Measurements from ENCODE around the gene C4BPA.

Gene C4BPA

DNA sequence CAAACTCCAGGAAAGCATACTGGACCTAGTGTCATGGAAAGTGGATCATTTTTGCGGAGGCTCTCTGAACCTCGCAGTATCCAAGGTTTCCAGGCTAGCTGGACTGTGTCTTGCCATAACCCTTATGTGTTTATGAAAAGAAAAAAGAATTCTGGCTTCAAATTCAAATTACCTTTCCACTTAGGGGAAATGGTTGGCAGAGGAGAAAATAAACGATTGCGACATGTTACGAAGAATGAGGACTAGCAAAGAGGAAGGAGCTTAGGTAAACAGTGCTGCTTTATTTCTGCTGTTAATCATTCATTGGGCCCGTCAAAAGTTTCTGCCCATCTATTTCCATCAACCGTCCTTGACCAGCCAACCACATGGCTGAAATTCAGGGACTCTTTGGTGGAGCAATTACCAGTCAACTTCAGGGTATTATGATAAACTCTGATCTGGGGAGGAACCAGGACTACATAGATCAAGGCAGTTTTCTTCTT lies at the start of gene C4BPA:
TSS of gene C4BPA (plus strand) at position 342 of the 482 bp plus-strand sequence. CDS start 8,793 bp downstream, outside the sequence.
- DNase-seq: no peak

DNA sequence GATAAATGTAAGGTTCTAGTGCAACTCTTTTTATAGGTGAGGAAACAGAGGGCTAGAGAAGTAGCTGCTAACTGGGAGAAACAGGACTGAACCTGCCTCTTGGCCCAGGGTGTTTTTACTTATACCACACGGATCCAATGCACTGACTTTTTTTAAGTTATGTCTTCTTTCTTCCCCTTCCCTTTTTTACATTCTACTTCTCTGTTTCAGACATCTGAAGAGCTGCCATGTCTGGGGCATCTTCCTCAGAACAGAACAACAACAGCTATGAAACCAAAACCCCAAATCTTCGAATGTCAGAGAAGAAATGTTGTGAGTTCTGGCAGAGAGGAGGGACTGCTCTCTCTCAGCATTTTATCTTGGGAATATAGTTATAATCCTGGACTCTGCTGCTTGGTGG lies 49.5 kb upstream of the C4BPA start:
- DNase-seq: no peak

DNA sequence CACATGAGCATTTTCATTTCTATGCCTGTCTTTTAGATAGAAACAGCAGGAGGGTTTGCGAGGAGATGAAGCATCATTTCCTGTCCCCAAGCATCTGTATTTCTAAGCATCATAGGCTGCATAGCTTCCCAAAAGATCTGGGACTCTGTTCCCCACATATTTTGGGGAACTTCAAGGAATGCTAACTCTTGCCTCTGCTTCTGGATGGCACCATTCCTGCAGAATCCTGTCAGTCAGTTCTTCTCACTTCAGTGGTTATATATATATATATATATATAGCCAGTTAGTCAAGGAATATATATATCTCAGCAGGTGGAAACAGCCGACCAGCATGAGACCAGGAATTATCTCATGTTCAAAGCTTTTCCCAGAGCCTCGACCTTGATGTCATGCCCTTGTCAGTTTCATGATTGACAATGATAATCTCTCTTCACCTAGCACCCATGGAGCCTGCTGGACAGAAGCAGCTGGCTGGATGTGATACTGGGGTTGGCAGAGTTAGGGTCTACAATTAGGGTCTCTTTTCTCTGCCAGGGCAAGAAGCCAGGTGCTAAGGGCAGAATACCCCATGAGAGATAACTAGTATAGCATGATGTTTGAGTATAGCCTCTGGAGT lies 48.5 kb upstream of the C4BPA start:
- no peak for DNase-seq

DNA sequence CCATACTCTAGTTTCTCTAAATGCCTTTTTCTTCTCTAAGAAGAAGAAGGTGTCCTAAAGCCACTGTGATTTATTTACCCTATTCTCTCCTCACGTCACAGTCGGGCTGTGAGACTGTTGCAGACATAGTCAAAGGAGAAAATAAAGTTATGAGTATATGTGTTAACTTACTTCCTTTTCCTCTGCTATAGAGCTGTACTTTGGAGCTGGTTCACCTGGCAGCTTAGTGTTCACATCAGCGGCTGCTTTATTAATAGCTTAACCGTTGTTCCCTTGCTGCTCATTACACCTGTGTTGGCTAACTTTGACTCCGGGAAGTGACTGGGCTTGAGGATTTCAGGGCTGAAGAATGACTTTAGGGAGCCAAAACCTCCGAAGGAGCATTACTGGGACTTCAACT lies 47.4 kb upstream of the C4BPA start:
- no peak for DNase-seq

DNA sequence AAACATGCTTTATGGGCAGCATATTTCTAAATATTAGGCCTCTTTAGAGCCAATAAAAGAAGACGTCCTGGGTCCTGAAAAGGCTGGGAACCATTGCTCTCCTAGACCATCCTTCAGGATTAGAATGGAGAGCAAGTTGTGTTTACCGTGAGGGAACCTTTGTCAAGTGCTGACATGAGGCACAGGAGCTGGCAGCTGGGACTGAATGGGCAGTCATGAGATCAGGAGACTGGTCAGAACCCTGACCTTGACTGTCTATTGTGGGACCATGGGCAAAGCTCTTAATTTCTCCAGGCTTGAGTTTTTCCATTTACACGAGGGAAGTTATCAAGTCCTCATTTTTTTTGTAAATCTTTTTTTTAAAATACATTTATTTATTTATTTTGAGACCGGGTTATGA lies 45.8 kb upstream of the C4BPA start:
- no peak for DNase-seq

DNA sequence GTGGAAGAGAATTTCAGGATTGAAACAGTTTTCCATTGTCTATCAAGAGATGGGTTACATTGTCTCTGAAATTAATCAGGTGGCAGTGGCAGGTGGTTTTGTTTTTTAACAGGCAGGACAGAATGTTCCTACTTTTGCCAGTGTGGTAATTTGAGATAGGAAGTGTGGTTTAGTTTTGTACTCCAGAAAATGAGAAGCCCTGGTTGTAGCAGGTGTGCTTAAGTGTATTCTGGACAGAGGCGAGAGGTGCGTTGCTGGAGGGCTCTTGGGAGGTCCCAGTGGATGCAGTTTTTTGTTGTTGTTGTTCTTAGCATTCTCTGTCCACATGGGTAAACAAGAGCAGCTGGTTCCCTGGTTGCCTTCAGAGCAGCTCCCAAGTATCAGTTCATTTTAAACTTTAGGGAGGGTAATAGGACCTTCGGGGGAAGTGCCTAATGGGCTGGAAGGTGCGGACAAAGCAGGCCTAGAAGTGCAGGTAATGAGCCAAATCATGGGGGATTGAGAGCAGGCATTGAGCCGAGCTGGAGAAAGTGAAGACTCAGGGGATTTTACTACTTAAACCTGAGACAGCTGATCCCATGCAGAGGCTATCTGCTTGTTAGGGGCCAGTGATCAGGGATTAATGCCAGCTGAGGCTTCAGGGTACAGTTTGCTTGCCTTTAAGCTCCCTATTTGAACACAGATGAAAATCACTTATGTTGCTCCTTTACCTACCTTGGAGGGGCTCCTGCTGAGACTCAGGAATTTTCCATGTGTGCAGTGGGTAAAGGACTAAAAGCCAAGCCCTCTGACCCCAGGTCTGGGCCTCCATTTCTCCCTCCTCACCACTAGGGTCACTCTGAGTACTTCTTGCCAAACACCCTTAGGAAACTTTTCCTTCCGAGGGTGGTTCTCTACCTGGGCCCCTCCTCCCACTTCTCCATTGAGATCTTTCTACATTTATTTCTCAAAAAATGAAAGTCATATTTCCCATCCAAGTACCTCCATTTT lies 44.9 kb upstream of the C4BPA start:
- DNase-seq: no peak

DNA sequence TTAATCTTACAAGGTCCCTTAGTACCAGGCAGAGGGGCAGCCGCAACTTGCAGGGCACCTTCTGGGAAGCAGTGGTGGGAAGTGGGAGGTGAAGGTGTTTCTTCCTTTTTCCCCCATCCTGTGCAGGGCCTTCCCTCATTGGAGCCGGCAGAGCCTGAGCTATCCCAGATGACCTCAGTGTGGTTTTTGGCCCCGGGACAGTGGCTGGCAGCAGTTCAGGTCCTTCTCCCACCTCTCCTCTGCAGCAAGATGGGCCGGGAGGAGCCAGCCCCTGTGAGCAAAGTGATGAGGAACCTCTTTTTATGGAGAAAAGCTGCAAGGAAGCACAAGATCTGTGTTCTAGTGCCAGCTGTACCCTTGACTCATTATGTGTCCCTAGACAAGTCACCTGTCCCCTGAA lies 44.2 kb upstream of the C4BPA start:
- no peak for DNase-seq

DNA sequence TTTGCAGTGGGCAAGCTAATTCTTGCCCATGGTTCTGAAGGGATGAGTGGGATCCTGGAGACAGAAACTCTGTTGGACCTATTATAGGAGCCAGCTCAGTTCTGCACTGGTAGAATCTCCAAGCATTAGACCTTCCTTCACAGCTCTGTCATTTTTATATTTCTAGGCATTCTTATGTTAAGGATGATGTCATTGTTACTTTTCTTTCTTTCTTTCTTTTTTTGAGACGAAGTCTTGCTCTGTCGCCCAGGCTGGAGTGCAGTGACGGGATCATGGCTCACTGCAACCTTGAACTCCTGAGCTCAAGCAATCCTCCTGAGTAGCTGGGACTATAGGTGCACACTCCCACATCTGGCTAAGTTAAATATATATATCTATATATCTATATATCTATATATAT lies 43.4 kb upstream of the C4BPA start:
- no peak for DNase-seq

DNA sequence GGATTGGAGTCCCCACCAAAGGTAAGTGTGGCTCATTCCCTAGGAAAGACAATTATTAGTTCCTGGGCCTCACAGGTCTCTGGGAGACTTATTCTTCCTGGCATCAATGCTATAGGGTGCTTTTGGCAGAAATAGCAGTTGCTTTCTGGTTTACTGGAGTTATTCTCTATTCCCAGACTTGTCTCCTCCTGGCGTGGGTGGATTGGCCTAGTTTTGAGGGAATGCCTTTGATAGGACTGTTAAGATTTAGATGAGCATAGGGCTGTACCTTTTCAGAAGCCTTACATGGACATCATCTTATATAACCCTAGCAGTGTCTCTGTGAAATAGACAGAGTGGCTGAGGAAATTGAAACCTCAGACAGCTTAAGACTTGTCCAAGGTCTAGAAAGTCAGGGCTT lies 42.0 kb upstream of the C4BPA start:
- DNase-seq: no peak

DNA sequence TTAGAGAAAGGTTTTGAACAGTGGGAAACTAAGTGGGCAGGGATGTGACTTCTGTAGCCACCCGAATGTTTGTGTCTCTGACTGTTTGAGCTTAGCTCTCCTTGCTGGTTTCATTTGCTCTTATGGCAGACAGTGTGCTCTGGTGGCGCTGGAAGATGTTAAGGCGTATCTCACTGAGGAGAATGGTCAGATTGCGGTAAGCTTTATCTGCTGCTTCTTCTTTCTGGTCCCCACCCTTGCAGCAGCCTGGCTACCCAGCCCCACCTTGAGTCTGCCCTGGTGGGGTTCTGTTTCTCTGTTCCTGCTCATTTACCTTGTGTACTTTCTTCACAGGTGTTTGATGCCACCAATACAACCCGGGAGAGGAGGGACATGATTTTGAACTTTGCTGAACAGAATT lies 41.0 kb upstream of the C4BPA start:
- no peak for DNase-seq

DNA sequence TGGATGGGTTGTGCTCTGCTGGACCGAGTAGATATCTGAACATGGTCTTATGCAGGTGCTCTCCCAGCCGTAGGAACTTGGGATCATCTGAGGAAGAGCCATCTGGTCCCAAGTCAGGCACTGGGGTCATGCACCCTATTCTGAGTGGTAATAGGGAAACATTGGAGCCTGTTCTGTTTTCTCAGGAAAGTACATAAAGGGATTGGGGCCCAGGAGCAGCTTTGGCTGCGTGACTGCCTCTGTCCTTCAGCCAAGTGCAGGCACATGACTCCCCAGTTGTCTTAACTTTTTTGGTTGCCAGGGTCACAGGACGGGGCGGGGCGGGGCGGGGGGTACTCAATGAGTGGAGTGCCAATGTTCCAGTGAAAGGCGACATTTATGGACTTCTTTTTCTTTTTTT lies 39.5 kb upstream of the C4BPA start:
- DNase-seq: no peak

DNA sequence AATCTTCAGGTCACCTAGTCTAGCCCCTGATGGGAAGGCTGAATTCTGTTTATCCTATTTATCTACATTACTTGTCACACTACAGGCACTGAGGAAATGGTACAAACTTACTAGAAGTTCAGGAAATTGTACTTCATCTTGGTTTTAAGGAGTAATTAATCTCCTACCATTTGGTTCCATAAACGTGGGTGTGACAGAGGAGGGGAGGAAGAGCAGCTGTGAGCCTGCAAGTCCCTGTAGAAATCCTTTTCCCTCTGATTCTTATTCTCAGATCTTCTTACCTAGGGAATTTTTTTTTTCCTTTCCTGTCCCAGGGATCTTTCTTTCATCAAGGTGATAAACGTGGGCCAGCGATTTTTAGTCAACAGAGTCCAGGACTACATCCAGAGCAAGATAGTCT lies 36.8 kb upstream of the C4BPA start:
- DNase-seq: no peak

DNA sequence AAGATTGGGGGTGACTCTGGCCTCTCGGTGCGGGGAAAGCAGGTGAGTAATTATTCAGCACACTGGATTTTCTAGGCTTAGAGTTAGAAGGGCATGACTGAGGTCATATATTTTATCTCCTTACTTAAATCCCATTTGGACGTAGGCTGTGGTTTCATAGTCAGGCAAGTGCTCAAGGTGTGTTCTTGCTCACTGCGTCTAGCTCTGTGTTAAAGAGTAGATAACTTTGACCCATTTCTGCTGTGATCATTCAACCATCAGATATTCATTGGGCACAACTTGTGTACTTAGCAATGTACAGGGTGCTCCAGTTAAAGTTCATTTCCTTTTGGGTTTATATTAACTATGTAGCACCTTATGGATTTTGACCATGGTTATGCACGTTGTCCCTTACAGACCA lies 36.4 kb upstream of the C4BPA start:
- DNase-seq: no peak

DNA sequence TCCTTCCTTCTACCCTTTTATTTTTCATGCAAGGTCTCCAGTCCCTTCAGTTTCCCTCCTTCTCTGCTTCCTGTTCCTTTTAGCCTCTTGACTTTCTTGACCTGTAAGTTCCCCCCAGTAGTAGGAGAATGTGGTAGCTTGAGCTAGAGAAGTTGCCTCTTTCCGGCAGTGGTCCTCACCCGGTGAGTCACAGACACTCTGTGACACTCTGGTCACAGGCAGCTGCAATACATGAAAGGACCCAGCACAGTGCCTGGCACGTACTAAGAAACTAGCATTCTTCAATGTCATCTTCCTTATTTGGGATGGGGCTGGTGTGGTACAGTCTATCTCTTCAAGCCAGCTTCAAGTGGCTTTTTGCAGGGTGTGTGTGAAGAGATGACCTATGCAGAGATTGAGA lies 35.0 kb upstream of the C4BPA start:
- DNase-seq: no peak

DNA sequence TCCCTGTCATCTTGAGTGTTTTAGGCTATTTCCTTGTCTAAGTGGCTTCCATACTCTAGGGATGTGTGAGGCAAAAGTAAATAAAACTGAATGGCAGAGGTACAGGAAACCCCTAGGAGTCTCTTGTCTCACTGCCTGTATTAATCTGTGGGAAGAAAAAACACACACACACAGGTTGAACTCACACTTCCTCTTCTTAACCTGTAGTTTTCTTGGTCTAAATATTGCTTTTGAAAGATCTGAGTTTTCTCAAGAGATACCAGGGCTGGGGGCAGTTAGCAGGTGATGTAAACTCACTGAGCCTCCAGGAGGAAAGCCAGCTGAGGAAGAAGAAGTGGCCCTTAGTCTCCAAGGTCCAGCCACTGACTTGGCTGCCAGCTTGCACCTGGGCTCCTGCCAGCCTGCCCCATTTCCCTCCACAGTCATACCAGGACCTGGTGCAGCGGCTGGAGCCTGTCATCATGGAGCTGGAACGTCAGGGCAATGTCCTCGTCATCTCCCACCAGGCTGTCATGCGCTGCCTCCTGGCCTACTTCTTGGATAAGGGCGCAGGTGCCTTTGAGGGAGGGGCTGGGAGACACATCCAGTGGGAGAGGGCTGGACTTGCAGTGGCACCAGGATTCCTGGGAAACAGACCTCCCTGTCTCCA lies 34.1 kb upstream of the C4BPA start:
- DNase-seq: no peak

DNA sequence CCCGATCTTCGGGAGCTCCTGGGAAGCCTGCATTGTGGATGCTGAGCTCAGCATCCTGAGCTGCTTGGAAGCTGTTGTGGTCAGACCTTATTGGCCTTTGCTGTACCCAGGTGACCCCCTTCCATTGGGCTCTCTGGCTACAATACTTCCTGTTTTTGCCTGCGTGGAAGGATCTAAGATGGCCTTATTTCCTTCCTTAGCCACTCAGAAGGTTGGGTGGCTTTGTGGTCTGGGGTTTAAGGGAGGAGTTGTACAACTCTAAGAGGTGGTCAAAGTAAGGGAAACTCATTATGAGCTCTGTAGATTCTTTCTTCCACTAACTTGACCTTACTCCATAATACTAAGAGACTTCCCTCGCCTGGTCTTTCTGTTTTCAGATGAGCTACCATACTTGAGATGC lies 33.2 kb upstream of the C4BPA start:
- peak; percentile 12 for DNase-seq

DNA sequence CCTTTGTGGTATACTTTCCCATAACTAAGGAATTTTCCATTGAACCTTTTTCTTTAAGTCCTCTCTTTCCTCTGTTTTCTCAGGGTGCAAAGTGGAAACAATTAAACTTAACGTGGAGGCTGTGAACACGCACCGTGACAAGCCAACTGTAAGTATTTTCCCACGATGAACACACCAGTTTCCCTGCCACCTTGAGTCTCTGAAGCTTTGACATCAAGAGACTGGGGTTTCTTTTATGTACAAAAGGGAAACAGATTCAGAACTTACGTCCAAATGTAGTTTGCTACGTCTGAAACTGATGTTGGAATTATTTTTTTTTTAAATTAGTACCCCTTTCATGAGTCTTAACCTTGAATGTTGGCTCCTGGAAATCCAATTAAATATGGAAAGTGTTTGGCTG lies 32.6 kb upstream of the C4BPA start:
- no peak for DNase-seq

DNA sequence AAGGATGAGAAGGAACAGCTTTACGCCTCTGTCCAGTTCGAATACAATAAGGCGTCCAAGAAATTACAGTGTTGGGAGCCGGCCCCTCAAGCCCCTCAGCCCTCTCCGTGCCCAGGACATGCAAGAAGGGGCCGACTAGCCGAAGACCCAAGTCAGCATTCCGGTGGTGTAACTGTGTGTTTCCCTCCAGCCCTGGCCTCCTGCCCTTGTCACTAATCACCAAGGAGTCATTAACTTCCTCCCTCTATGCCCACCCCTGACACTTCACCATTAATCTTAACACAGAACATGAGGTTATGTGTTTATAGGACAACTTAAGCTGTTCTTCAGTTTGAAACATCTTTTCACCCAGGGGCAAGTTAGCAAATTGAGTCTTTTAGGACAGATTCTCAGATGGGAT lies 31.8 kb upstream of the C4BPA start:
- DNase-seq: no peak

DNA sequence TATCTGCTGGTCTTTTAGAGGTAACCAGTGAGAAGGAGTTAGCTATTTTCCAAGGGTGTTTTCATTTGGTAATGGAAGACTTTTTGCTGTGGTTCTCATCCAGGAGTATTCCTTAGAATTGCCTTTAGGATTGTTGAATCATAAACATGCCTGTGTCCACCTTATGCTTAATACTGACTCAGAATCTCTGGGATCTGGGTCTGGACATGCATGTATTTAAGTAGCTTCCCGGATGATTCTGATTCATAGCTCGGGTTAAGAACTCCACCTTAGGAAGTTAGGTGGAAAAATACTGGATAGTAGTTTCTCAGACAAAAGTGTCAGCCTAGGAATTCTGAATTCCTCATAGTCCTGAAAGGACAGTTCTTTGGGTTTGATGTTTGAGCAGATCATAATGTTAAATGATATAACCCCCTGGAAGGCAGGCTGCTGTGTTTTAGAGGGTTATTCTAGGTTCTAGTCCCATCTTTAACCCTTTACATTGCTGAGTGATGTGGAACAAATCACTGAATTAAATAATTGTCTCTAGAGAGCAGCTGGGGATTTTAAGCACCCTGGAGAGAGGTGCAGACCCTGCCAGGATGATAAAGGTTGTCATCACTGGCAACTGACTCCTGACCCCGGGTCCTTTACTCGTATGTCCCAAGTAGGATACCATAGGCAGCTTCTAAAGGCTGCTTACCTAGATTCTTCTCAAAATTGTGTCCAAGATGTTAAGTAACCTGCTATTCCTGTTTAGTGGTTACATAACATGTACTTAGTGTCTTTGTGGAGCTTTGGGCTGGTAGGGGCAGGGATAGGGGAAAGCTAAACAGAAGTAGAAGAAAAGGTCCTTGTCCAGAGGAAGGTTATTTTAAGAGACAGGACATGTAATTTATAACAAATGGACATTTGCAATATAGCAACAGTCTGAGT lies 29.9 kb upstream of the C4BPA start:
- no peak for DNase-seq

DNA sequence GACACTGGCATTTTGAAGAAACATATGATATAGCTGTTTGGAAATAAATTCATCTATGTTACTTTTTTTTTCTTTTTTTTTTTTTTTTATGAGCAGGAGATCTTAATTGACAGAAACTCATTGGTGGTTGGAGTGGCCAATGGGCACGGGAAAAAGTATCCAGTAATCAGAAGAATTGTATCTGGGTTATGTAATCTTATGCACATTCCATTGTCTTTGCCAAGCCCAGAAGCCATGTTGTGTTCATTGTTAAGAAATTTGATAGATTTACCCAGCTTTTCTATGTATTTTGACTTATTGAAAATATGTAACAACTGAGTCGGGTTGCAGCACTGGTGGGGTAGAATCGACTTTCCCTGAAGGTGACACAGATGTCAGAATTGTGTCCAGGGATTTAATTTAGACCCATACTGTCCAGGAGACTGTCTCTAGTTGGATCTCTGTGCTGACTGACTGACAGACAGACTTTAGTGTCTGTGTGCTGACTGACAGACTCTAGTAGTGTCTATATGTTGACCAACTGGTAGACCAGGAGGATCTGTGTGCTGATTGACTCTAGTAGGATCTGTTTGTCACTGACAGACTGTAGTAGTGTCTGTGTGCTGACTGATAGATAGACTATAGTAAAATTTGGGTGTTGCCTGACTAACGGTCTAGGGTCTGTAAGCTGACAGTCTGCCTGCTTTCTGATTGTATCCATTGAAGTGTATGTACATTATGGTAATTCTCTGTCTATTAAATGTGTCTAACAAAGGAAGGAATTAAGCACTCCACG lies 27.7 kb upstream of the C4BPA start:
- DNase-seq: no peak

DNA sequence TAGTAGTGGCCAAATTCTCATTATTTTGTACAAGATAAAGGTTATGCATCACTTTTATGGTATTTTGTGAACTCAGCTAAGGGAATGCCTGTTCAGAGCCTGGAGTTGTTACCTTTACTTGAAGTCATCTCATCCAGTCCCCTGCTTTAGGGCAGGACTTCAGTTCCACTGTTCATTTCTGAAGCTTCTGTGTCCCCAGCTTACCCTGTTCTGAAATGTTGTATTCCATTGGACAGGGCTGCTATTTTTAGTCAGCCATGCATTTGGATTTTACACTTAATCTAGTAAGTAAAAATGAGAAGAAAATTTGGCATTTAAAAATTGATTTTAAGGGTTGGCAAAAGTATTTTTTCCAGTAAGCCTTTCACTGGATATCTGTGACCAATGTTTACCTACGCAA lies 27.0 kb upstream of the C4BPA start:
- no peak for DNase-seq
